ENCODE results near the gene SYT13.
"Not testable (repeated sequence)": the region's sequence is repeated elsewhere in the genome, so short reads cannot be mapped to it uniquely, and the experiment has no call there.

Gene SYT13

DNA sequence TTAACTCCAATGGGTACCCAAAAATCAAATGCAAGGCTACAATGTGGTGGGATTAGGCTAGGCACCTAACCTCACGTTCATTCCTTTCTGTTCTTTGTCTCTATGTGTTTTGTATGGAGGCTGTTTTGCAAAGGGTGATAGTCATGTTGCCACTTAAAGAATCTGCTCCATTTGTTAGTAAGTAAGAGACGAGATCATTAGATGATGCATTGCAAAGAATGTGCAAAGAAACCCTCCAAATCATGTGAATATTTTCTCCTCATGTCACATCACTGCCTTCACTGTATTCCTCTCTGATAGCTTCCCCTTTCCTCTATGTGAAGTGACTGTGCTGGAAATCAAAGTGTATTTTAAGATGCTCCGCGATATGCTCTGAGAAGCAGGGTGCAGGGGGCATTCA is 11.9 kb downstream of the SYT13 start:
- DNase-seq (ENCODE audit: low spot score): no peak

DNA sequence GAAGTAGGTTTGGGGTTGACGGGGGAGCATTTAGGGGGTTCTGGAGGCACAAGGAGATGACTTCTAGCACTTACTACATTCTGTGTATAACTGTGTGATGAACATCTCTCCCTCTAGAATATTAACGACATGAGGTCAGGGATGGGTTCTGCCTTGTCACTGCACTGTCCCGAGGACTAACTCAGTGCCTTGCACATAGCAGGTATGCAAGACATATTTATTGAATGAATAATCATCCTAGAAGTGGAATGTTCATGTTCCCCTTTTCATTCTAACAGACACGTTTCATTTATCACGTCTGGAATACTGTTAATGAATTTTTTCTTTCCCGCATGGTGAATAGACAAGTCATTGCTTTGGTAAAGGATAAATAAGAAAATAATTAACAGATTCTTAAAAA is 12.6 kb downstream of the SYT13 start:
- no peak for DNase-seq (ENCODE audit: low spot score)

DNA sequence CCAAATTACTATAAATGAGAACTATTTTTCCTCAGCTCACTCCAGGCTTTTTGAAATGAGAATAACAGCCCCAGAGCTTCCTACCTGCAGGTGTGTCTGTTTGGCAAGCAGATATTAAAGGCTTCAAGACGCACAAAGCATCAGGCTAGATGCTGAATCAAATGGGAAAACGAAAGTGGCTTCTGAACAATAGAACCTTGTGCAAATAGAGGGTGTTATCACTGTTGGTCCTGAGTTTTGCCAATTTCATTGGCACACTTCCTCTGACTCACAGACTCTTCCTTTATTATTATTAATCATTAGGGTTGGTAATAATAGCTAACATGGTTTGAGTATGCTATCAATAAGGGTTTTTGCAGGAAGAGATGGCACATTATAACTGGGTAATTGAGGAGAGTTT is 13.4 kb downstream of the SYT13 start:
- DNase-seq (ENCODE audit: low spot score): peak; percentile 18

DNA sequence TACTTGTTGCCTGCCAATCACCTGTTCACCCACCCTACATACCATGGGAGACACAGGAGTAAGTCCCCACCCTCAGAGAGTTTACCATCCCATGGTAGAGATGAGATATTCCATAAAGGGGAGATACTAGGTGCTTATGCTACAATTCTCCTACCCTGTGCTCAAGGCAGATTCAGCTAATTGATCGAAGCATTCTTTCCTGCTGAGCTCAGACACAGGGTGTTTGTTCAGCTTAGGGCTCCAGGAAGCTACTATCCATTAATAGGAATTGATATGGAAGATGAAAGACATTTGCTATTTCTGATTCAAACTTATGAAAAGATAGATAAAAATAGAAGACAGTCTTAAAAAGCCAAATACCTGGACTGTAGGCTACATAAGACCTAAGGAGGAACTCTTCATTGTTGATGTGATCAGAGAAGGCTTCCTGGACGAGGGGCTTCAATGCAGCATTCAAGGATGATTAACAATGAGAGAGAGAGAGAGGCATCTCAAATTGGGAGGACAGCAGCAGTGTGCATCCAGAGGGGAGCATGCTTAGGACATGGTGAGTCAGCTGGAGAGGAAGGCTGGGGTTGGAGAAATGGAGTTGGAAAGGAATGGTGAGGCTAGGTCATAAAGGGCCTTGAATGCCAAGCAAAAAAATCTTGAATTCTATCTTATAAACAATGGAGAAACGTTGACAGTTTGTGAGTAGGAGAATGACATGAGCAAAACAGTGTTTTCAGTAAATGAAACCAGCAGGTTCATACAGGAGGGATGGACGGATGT is 15.0 kb downstream of the SYT13 start:
- DNase-seq (ENCODE audit: low spot score): no peak

DNA sequence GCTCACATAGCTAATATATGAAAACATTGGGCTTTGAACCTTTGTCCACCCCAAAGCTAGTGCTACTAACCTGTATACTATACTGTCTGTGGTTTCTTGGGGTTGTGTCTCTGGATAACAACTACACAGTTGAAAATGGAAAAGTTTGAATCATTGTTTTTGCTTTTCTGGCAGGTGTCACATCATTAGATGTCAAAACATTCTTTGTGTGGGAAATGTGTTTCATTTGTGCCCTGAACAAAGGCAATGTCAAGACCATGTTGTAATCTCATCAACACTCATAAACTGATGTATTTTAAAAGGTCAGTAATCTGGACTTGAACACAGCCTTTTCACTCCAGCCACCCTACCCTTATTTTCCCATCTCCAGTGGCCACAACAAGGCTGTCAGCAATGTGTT is 16.5 kb downstream of the SYT13 start:
- DNase-seq (ENCODE audit: low spot score): no peak

DNA sequence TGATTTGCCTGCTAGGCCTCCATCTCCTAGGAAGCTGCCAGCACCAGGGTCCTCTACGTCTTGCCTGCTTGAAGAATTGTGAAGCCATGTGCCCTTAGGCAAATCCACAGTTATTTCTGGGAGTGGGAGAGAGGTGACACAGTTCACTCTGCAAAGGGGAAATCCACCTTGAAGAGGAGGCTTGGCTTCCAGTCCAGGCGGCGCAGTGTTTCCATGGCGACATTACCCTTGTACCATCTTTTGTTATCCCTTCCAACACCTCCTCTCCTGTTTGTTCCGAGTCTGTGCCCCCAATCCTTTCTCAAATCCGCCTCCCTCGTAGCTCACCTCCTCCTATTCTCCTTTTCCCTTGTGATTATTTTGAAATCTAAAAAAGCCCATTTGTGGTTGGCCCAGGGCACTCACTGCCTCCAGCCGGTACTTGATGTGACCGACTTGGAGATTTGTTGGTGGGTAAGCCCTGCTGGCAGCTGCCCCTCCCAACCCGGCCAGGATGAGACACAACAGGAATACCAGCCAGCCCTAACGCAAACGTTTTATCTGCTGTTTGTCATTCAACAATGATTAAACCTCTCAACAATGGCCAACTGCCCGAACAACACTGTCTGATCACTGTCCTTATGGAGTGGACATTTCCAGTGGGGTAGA is 18.4 kb downstream of the SYT13 start:
- DNase-seq (ENCODE audit: low spot score): no peak

DNA sequence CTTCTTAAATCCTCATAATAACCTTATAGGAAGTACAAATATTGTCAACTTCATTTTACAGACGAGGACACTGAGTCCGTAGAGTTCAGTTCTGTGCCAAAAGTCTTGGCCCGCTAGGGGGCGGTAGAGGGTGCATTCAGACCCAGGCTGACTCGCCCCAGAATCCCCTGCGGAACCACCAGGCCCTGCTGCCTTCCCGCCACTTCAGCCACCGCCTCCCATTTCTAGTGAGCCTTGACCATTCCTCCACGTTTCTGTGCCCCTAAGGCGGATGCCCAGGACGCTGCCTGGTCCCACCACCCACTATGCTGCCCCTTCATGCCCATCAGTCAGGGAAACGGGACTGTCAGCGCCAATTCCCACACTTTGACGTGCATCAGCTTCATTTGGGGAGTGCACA is 19.1 kb downstream of the SYT13 start:
- no peak for DNase-seq (ENCODE audit: low spot score)

DNA sequence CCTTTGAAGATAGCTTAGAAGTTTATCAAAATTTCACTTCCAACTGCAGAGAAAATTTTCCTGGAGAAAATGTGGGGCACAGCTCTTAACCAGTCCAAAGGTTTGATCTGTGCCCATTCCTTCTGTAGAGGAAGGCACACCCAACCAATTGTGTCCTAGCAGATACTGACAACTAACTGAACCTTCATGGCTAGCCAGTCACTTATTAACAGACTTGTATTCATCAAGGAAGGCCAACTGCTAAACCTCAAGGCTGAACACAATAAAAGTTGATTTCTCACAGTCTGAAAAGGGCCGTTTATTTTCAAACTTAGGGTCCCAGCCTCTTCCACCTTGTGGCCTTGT is 19.5 kb downstream of the SYT13 start:
- DNase-seq (ENCODE audit: low spot score): no peak

DNA sequence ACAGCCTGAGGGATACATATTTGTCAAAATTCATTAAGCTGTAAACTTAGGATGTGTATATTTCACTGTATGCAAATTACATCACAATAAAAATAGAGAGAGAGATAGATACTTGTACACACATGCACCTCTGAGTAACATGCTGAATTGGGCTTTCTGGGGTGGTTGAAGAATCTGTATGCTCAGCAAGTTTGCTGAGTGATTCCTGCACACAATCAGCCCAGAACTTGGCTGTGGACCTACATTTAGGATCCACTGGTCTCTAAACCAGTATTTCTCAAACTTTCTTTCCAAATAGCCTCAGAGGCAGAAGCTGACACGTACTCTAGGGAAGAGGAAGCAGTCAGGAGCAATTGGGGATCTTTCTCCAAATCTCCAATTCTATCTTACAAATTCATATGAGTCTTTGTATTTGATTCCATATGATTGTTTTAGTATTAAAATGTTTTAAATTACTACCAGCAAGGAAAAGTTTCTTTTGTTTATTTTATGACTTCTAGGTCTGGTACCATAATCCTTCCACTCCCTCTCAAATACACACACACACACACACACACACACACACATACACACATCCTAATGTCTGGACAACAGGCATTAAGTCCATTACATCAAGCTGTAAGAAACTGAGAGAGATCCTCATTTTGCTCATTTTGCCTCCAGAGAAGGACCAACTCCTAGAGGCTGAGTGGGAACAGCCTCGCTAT is 20.0 kb downstream of the SYT13 start:
- DNase-seq (ENCODE audit: low spot score): no peak

DNA sequence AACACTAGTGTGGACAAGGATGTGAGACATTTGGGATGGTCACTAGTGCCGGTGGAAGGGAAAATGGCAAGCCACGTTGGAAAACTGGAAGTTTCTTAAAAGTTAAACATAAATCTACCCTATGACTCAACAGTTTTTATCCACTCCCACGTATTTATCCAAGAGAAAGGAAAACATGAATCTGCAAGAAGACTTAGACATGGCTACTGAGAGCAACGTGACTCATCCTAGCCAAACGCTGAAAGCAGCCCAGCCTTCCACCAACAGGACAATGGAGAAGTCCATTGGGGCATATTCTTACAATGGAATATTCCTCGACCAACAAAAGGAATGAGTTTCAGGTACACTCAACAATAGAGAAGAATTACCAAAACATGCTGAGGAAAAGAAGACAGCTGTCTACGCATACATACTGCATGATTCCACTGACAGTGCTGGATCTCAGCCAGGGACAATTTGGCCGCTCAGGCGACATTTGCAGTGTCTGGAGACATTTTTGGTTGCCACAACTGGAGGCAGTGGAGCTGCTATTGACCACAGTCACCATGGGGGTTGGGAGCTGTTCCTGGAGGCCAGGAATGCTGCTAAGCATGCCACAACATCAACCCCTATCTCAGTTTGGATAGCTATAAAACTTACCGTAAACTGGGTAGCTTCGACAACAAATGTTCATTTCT is 21.2 kb downstream of the SYT13 start:
- peak; percentile 64 for DNase-seq (ENCODE audit: low spot score)

DNA sequence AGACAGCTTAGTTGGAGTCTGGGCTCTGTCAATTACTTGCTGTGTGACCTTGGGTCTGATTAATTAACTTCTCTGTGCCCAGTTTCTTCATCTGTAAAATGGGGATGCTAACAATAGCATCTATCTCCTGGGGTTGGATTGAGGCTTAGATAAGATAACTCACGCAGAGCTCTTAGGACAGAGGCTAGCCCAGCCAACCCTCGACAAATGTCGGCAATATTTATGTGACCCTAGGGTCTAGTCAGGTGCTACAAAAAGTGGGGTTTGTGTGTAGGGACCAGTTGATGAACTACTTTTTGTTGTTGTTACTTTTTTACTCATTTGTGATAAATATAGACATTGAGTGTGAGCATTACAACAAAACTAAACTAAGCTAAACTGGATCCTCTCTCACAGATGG is 22.4 kb downstream of the SYT13 start:
- DNase-seq (ENCODE audit: low spot score): no peak

DNA sequence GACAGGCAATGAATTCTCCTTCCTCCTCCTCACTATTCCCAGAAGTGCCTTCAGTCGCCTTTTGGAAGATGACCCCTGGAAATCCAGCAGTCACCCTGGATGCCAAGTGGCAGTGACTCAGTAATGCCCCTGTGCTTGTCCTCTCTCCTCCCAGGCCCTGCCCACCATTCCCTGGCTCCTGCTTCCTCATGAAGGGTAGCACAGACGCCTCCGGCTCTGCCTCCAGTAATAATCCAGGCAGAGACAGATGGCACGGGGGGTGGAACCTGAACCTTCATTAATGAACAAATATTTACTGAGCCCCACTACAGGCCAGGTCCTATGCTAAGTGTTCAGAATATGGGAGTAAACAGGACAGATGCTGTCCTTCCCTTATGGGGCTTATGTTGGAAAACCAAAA is 23.2 kb downstream of the SYT13 start:
- DNase-seq (ENCODE audit: low spot score): no peak

DNA sequence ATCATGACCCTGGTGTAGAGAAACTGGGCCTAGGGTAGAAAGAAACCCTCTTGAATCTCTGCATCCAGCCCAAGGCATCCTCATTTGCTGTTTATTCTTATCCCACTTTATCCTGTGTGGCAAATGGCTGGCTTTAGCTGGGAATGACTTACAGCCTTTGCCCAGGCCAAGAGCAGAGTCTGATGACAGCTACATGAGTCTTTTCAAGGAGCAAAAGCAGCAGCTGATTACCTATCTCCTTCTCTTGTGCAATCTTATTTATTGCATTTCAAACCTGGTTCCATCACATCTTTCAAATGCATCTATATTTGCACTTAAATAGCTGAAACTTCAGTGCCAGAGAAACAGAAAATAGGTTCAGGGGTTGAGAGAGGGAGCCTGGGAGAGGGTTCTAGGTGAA is 26.1 kb downstream of the SYT13 start:
- no peak for DNase-seq (ENCODE audit: low spot score)

DNA sequence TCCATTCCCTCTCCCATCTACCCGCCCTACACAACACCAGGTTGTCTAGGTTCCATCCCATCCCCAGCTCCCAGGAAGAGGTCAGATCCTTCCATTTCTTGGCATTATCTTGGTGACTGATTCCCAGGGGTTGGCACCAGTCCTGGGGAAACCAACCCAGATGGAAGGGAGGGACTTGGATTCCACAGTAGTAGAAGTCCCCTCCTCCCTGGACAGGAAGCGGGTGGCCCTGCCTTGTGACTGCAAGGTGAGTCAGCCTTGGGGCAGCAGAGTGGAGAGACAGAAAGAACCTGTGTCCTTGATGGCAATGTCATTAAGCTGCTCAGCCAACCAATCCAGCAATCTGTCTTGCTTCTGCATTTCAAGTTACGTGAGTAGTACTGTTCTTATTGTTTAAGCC is 26.5 kb downstream of the SYT13 start:
- DNase-seq (ENCODE audit: low spot score): peak; percentile 37

DNA sequence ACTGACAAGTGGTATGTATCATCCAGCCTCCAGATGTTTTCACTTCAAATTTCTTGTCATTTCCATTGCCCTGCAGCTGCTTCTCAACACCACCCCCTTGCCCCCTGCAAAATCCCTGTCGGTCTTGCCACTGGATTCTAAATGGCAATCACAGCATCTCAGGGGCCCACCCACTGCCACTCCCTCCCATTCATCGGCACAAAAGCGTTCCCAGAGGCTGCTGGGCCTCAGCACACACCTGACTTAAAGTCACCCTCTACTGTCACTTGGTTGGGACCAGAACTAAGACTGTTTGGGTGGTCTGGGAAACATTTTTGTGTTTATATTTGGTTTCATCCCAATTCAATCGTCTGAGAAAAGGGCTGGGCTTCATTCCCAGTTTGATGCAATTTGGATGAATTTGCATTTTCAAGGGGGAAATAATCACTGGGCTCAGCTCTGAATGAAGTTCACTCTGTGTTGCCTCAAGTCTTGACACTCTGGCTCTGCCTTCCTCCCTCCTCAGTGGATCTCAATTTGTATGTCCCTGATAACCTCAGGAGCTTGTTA is 27.1 kb downstream of the SYT13 start:
- DNase-seq (ENCODE audit: low spot score): no peak

DNA sequence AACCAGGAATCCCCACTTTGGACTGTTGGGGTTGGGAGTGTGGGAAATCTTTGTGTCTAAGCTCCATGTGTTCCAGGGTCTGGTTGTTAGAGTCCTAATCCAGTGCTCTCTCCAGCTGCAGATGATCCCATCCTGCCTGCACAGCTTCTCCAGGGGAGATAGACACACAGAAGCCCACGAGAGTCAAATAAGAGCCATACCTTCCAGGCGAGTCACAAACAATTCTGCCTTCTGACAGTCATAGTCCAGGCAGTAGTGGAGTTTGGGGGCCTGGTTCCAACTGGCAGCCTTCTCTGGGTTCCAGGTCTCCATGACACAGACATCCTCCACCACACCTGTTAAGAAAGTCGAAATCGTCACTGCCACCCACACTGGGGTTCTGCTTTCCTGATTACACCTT is 32.1 kb downstream of the SYT13 start:
- no peak for DNase-seq (ENCODE audit: low spot score)

DNA sequence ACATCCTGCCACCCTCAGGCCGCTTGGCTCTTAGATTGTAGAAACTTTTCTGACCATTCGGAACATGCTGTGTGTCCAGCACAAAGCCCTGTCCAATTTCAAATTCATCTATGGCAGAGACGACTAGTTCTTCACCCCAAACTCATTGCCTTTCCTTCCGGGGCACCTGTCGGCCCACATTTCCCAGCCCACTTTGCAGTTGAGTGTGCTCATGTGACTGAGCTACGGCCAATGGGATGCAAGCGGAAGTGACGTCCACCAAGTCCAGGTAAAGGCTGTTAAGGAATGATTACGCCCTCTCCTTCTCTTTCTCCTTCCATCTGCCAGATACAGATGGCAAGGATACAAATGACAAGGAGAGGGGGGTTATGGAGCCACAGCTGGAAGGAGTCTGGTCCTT is 32.5 kb downstream of the SYT13 start:
- DNase-seq (ENCODE audit: low spot score): no peak

DNA sequence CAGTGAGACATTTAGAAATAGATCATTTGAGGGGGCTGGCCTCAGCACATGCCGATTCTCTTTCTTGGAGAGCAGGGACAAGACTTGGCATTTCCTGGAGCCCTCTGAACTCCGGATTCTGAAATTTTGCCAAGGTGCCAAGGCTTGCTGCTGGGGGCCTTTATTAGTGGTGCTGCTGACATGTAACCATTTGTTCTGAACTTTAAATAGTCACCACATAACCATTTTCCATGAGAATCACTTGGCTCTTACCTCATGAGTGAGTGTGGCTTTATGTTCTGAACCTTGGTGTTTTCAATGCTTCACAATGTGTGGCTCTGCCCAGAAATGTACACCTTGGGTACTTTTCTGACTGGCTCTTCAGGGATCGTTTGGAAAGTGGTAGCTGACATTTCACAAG is 33.3 kb downstream of the SYT13 start:
- no peak for DNase-seq (ENCODE audit: low spot score)

DNA sequence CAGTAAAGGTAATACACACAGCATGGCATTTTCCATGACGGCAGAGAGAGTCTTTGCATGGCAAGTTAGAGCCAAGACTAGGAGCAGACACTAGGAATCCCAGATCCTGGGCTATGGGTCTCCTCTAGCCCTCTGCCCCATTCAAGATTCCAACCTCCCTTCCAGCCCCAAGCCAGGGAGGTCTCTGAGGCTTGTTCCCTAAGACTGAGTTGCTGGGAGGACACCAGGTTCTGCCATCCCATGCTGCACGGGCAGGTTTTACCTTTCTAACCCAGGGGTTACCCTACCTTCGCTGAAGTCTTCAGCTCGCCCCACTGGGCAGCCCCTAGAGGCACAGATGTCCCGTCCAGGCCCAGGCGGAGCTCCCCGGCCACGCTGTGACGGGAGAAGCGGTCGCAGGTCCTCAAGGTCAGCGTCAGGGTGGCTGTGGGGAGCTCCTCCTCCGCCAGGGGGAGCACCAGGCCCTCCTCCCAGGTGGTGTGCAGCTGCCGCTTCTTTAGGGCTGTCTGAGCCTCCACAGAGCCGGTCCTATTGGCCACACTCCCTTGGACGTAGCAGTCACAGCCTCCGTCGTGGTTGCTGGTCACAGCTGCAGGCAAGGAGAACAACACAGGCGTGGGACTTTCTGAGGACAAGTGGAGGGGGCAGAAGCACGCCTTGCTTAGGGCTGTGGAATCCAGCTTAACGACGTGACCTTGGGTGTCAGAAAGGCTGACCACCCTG is 33.8 kb downstream of the SYT13 start:
- peak; percentile 19 for DNase-seq (ENCODE audit: low spot score)

DNA sequence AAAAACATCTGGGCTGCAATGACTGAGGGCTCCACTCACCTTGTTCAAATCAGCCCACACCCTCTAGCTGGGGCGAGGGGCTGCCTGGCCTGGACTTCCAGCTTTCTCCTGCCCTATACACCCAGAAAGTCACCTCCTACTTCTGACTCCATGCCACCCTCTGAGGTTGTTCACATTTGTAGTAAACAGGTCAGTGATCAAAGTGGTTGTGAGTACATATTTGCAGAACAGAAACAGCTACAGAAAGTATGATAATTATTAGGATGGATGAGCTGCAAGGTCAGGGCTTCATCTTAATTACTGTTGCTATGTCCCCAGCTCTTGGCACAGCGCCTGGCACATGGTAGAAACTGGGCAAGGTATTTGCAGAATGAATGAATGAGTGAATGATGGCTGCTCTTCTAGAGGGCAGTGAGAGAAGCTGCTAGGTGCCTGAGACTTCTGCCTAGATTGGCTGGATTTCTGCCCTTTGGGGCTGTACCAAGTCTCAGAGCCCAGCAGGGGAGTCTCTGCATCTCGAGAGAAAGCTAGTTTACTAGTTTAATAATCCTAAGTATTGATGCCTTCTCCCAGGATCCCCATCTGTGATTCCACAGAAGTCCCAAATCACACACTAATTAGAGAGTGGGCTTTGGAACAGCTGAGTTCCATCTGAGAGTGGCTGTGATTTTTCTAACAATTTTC is 36.0 kb downstream of the SYT13 start:
- no peak for DNase-seq (ENCODE audit: low spot score)

DNA sequence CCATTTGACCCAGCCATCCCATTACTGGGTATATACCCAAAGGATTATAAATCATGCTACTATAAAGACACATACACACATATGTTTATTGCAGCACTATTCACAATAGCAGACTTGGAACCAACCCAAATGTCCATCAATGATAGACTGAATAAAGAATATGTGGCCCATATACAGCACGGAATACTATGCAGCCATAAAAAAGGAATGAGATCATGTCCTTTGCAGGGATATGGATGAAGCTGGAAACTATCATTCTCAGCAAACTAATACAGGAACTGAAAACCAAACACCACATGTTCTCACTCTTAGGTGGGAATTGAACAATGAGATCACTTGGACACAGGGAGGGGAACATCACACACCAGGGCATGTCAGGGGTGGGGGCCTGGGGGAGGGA is 36.8 kb downstream of the SYT13 start:
- DNase-seq (ENCODE audit: low spot score): not testable (repeated sequence)
